NCI-H526 treated with DMSO at 0.1 percent for 48 hours (cell line): ENCODE measurements around the gene EHMT2.
"Not testable (repeated sequence)": the region's sequence is repeated elsewhere in the genome, so short reads cannot be mapped to it uniquely, and the experiment has no call there.

ENCODE experiments used
- DNase-seq: peaks from one replicate; lab custom pipeline; 2025; lab: John Stamatoyannopoulos, UW

Gene EHMT2

GRCh38 chr6:31915351-31915750 lies 17.9 kb upstream of the EHMT2 start:
- no peak for DNase-seq

- DNase-seq = no peak
These were observed 14.5 kb upstream of the EHMT2 start for GRCh38 chr6:31911826-31912585.

DNA sequence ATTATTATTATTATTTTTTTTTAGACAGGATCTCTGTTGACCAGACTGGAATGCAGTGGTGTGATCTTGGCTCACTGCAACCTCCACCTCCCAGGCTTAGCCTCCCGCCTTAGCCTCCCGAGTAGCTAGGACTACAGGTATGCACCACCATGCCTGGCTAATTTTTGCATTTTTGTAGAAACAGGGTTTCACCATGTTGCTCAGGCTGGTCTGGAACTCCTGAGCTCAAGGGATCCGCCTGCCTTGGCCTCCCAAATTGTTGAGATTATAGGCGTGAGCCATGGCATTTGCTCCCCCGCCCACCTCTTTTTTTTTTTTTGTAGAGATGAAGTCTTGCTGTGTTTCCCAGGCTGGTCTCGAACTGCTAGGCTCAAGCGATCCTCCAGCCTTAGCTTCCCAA lies 11.8 kb upstream of the EHMT2 start:
- DNase-seq = not testable (repeated sequence)

GRCh38 chr6:31908791-31909190 lies 11.3 kb upstream of the EHMT2 start:
- no peak for DNase-seq

GRCh38 chr6:31908255-31908654 lies 10.8 kb upstream of the EHMT2 start:
- DNase-seq = not testable (repeated sequence)

- DNase-seq = no peak
These were observed 9.8 kb upstream of the EHMT2 start for GRCh38 chr6:31907158-31907813.

DNA sequence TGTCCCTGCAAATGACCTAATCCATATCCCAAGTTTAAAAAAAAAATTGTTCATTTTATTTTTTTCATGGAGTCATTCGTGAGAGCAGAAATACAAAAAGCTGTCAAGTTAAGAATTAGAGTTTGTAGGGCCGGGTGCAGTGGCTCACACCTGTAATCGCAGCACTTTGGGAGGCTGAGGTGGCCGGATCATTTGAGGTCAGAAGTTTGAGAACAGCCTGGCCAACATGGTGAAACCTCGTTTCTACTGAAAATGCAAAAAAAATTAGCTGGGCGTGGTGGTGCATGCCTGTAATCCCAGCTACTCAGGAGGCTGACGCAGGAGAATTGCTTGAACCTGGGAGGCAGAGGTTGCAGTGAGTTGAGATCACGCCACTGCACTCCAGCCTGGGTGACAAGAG lies 9.2 kb upstream of the EHMT2 start:
- DNase-seq = not testable (repeated sequence)

- DNase-seq = no peak
These were observed 8.6 kb upstream of the EHMT2 start for GRCh38 chr6:31906122-31906521.

DNA sequence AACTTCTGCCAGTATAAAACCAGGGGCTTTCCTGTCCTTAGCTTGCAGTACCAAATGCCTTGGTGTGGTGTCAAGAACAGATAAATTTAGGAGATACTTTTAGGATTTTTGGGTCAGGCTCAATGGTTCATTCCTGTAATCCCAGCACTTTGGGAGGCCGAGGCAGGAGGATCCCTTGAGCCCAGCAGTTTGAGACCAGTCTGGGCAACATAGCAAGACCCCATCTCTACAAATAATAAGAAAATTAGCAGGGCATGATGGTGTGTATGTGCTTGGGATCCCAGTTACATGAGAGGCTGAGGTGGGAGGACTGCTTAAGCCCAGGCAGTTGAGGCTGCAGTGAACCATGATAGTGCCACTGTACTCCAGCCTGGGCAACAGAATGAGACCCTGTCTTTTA lies 7.5 kb upstream of the EHMT2 start:
- no peak for DNase-seq

- DNase-seq = no peak
These were observed 6.5 kb upstream of the EHMT2 start for GRCh38 chr6:31903957-31904356.

- DNase-seq = peak; percentile 68
These were observed 4.6 kb upstream of the EHMT2 start, which contains the start of gene ZBTB12 for GRCh38 chr6:31901953-31902643. Gene ZBTB12, minus strand, starts transcription at chr6:31902086. Its CDS starts 781 bp downstream, at chr6:31901305.

DNA sequence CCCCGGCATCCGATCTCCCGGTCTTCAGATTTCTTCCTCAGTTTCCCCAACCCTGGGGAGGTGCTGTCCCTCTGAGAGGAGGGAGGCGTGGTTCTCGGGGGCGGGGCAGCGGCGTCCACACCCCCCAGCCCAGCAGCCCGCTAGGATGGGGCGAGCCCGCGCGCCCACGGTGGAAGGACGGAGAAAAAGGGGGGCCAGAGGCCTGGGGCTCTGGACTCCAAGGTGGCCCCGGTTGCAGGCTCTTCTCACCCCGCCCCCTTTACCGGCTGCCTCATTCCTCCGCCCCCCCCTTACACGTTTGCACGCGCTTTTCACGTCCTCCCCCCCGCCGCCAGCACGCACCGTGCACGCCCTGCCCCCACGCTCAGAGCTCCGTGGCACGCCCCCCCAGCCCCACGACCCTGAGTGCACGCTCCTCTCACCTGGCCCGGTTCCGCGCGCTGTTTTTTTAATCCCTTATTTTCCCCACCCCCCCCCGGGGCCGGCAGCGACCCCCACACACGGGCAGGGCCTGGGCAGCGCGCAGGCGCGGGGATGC lies 4.0 kb upstream of the EHMT2 start:
- peak; percentile 9 for DNase-seq

DNA sequence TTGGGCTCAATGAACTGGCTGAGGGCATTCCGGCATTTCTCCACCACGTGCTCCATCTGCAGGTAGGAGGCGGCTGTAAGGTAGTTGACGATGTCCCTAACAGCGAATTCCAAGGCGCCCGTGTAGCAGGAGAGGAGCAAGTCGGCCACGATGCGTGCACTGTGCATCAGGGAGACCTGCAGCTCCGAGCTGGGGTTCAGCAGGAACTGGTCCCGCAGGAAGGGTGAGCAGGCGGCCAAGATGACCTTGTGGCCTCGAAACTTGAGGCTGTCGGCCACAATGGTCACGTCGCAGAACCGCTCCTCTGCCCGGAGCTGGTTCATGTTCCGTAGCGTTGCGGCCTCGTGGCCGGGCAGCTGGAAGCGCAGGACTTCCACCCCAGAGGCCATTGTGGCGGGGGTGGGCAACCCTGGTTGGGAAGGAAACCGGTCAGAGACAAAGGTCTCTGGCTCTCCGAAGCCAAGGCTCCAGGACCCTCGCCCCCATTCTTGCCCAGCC lies 3.5 kb upstream of the EHMT2 start:
- DNase-seq = no peak

- DNase-seq = no peak
These were observed 2.6 kb upstream of the EHMT2 start for GRCh38 chr6:31899882-31900722.

DNA sequence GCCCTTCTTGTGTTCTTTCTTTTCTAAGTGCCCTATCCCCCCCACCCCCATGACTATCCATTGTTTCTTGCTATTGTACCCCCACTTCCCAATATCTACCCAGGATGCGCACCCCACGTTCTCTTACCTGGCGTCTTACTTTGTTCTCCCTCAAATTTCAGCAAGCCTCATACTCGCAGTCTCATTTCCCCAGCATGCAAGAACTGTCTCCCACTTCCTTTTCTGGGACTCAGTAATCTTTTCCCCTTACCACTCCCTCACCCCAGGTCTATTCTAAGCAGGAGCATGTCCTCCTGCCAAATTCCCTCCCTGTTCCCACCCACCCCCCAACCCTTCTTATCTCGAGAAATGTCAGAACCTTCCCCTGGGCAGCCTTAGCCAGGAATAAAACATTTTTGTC lies 1.7 kb upstream of the EHMT2 start:
- no peak for DNase-seq

DNA sequence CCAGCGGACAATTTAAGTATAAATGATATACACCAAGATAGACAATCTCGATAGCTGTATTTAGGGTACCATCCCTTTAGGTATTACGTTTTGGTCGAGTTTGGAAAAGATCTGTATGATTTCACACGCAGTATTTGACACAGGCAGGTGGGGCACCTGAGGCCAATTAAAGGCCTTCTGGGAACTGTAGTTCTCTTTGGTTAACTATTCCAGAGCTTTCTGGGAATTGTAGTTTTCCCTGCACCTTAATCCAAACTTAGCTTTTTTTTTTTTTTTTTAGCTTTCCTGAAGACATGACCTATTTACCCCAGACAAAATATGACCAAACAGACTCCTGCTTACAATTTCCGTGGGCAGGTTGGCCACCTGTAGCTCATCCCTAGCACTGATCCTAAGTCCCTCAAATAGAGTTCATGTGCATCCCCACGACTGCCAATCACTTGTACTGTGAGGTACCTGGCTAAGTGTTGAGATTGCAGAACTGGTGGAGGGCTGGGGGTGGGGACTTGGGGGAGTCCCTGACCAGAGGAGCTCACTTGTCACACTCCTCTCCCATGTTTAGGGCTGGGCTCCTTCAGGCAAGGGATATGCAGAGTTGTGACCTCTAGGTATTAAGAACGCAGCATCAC lies 999 bp upstream of the EHMT2 start:
- DNase-seq = peak; percentile 30

DNA sequence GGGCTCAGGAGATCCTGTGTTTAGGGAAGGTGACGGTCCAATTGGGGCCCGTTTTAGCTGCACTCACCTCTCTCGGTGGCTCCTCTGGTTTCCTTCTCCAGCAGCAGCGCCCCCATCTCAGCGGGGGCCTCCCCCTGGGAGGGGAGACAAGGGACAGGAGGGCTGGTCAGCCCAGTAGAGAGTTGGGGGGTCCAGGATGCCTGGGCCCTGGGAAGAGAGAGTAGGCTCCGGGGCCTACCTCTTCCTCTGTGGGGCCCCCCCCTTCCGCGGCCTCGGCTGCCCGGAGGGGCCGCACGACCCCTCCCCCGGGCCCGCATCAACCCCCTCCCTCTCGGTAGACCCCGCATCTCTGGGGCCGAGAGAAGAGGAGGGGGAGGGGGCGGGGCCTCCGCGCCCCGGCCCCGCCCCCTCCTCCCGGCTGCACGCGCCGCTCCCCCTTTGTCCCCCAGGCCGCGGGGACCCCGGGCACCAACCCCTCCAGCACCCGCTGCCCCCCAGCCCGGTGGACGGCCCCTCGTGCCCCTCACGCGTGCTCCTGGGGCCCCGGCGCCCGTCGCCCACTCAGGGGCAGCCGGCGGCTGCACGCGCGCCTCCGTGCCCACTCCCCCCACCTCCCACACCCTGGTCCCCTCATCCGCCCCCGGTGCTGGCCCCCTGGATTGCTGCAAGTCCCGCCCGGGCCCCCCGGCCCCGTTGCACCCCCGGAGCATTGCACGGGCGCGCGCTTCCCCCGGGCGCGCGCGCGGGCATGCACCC lies 464 bp downstream of the EHMT2 start:
- DNase-seq = no peak

DNA sequence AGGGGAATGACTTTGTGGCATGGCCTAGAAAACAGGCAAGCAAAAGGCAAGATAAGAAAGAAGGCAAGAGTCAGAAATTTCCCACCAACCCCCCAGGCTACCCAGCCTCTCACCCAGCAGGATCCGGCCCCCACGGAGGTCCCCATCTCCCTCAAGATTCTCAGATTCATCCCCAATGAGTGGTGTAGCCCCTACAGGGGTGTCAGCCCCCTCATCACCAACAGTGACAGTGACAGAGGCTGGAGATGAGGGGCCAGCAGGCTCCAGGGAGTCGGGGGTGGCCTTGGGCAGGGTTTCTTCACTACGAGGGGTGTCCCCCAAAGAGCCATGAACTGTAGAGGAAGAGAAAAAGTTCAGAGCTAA lies 1.0 kb downstream of the EHMT2 start:
- no peak for DNase-seq

- DNase-seq = no peak
These were observed 4.7 kb downstream of the EHMT2 start for GRCh38 chr6:31892821-31893220.

DNA sequence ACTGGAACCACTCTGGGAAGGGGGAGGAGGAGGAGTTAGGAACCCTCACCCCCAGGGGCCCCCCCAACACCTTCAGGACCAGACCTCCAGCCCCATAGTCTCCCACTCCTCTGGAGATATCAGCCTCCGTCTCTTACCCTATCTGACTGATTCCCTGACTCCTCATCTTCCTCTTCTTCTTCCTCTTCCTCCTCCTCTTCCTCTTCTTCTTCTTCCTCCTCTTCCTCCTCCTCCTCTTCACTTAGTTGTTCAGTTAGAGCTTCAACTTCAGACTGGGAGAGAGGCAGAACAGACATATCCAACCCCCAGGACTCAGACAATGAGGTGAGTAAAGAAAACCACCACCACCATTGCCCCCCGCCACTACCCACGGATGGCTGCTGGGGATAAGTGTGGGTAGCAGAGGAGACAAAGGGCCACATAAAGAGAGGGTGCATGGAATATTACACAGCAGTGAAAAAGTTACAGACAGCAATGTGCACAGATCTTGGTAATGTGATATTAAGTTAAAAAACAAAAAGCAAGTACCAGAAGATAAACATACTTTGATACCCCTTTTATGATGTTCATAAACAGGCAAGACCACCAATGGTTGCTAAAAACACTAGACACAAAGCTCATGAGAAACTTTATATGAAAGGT lies 8.0 kb downstream of the EHMT2 start:
- DNase-seq = no peak
